Measurements from ENCODE around the gene LRRC23. TPM values are rescaled to one million over a fixed set of nuclear protein-coding genes. Genes with fewer than 3 reads are reported as not detected.
A peak's percentile ranks its signal among the peaks of the same experiment; 100 is the strongest.

The LRRC23 gene
- total and polyA plus RNA-seq, 2 experiments from 2014 or later: 2.4 to 9.1 TPM

GRCh38 chr12:6928022-6928702 is 23.5 kb downstream of the LRRC23 start:
- Histone ChIP-seq H2AFZ (no peak overlapping the region), H3K36me3 (ENCODE audit: insufficient read depth) (no peaks in the 10 kb centered on the region; the same call in 1 of the 2 replicates), H3K4me1 (ENCODE audit: insufficient read depth) (peaks cover 51% of the 10 kb centered on the region), H3K79me2 (replicated peaks; ENCODE audit: insufficient read depth) (peaks cover 55% of the 10 kb centered on the region), H3K9me2 (ENCODE audit: insufficient read depth) (no peaks in the 10 kb centered on the region), H3K4me3 (peak overlapping the region; percentile 97), H3K27me3 (ENCODE audit: insufficient read depth) (no peaks in the 10 kb centered on the region), H4K20me1 (replicated peaks; ENCODE audit: insufficient read depth) (peaks cover 20% of the 10 kb centered on the region), H3F3A (replicated peaks; ENCODE audit: low read depth) (peaks cover 33% of the 10 kb centered on the region), H3K27ac (ENCODE audit: low read depth) (no peak overlapping the region), H3K4me2 (peak overlapping the region; percentile 99)
- Mint-ChIP-seq H3K4me3 (peak overlapping the region; percentile 97), H3K27ac (peak overlapping the region; percentile 82), H3K36me3 (ENCODE audit: low read depth) (peaks cover 26% of the 10 kb centered on the region), H3K4me1 (peaks cover 57% of the 10 kb centered on the region), H3K27me3 (ENCODE audit: insufficient read depth, low read depth, poor library complexity) (peaks cover 33% of the 10 kb centered on the region), H3K9me3 (no peaks in the 10 kb centered on the region; the same call in 1 of the 3 replicates)
- TF ChIP-seq ETS1 (IDR thresholded peaks at IDR 0.05): no peak
- TF ChIP-seq ZNF462 (CRISPR knock-in tag; IDR thresholded peaks at IDR 0.05): no peak
- peak; percentile 47 for DNase-seq (ENCODE audit: low spot score)
- no peak for ATAC-seq

All from GM23338 (cell line).